ENCODE results near the gene SCD5. TPM values are rescaled to one million over a fixed set of nuclear protein-coding genes. Genes with fewer than 3 reads are reported as not detected.

The SCD5 gene
- polyA plus RNA-seq, 1 donor from 2014 or later, result not detected

DNA sequence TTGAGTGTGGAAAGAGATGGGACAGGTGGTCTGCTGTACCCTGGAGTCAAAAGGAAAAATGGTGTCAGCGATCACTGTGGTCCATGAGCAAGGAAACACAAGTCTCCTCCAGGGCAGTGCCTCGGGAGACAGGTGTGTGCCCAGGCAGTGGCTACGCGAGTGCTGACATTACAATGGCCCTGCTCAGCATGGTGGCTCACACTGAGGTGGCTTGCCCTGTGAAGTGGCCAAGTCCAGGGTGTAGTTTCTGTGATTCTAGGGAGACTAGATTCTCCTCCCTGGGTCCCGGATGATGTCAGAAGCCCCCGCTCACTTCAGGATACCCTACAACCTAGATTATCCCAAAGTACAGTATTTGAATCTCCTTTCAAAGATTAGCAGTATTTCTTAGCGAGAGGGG, 192.0 kb downstream of the SCD5 start:
- H3K27ac Mint-ChIP-seq, result no peak overlapping the region
- H3K9me3 Mint-ChIP-seq, result peaks cover 0 to 3% (median 0%) of the 10 kb centered on the region in 3 donors
- H3K36me3 Mint-ChIP-seq, result no peaks in the 10 kb centered on the region
- H3K27me3 Mint-ChIP-seq, result peaks cover 2% of the 10 kb centered on the region
- no peaks in the 10 kb centered on the region for H3K4me1 Mint-ChIP-seq
- no peak overlapping the region for H3K4me3 Mint-ChIP-seq

DNA sequence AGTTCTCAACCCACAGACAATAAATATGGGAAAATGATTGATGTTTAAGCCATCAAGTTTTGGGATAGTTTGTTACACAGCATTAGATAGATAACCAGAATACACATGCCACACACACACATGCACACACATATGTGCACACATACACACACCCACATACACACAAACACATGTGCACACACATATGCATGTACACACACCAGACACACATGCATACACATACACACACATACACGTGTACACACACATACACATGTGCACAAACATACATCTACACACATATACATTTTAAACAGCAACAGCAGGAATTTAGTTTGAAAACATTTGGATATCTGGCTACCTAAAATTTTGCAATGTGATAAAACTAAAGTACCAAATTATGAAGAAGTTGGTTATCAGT, 194.1 kb downstream of the SCD5 start:
- Mint-ChIP-seq H3K36me3 (no peaks in the 10 kb centered on the region), H3K4me3 (no peak overlapping the region), H3K9me3 (peaks cover 0 to 3% (median 0%) of the 10 kb centered on the region in 3 donors), H3K27ac (no peak overlapping the region), H3K27me3 (peaks cover 3% of the 10 kb centered on the region), H3K4me1 (no peaks in the 10 kb centered on the region)

DNA sequence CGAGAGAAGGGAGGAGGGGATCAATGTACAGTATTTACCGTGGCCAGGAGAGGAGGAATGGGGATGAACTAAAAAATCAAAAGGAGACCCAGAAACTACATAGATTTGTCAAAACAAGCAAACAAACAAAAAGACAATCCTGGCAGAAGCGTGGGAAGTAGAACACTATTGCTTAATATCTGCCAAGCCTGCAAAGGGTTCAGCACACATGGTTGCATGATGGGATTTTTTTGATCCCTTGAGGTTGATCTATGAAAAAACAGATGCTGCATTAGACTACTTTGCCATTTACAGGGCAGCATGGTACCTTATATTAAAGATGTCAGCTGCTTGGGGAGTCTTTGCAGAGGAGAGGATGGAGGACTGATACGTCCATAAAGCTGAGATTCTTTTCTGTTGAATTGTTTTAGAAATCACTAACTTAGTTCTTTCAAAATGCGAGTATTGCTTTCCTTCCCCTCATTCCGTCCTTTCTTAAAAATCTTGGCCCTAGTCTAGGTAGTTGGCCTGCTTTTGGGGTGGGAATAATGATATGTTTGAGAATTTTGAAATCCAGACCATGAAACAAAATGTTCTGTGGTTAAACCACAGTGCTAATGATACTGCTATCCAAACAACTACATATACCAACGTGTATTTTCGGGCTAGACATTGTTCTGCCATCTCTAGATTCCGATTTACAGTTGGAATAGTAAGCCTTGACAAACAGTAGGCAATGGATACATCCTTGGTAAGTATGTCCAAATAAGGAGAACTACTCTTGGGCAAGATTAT, 197.2 kb downstream of the SCD5 start:
- no peak overlapping the region for H3K27ac Mint-ChIP-seq
- H3K9me3 Mint-ChIP-seq, result peaks cover 0 to 3% (median 0%) of the 10 kb centered on the region in 3 donors
- no peak overlapping the region for H3K4me3 Mint-ChIP-seq
- no peaks in the 10 kb centered on the region for H3K36me3 Mint-ChIP-seq
- peaks cover 3% of the 10 kb centered on the region for H3K27me3 Mint-ChIP-seq
- no peaks in the 10 kb centered on the region for H3K4me1 Mint-ChIP-seq

DNA sequence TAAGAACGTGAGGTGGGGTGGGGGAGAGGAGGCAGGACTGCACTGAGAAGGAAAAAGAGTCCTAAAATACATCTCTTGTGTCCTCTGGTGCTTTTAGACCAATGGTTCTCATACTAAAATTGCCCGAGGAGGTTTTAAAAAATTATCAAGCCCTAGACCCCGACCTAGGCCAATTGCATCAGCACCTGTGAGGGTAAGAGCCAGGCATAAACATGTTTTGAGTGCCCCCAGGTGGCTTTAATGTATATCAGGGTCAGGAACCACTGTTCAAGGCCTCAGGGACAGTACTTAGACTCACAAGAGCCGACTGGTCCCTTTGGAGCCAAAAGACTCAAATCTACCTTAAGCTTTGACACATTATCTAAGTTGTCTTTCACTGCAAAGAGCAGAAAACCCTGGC, 199.3 kb downstream of the SCD5 start:
- Mint-ChIP-seq H3K4me1 (no peaks in the 10 kb centered on the region), H3K27me3 (peaks cover 3% of the 10 kb centered on the region), H3K27ac (no peak overlapping the region), H3K9me3 (peaks cover 0 to 3% (median 0%) of the 10 kb centered on the region in 3 donors), H3K36me3 (no peaks in the 10 kb centered on the region), H3K4me3 (no peak overlapping the region)

DNA sequence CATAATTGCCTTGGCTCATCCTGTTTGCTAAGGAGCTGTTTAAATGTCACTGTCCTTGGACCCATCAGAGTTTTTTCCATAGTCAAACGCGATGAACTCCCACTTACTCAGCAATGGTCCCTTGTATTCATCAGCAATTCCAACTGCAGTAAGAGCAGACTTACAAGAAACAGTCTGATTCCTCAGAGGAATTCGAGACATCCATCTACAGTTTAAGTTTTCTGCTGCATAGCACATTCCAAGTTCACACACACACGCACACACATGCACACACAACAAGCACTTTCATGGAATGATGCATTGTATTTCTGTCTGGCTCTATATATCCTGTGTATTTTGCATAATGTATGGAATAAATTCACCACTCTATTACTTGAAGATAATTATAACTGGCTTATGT, 204.1 kb downstream of the SCD5 start:
- Mint-ChIP-seq H3K9me3 (no peaks in the 10 kb centered on the region), H3K36me3 (no peaks in the 10 kb centered on the region), H3K27me3 (peaks cover 4% of the 10 kb centered on the region), H3K4me3 (no peak overlapping the region), H3K4me1 (no peaks in the 10 kb centered on the region), H3K27ac (no peak overlapping the region)

DNA sequence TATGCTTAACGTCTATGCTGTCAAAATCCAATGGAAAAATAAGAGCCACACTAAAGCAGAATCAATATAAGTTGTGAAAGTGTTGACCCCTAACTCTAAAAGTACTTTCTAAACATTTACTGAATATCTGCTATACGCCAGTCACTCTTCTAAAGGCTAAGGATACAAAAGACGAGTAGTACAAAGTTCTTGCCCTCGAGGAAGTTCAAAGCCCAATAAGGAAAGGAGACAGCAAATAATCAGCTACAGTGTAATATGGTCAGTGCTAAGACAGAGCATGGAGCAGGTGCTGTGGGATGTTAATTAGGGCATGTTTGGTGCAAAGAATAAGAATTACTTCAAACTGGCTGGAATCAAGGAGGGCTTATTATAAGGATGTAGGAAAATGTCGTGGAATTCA, 205.2 kb downstream of the SCD5 start:
- H3K36me3 Mint-ChIP-seq, result no peaks in the 10 kb centered on the region
- no peak overlapping the region for H3K27ac Mint-ChIP-seq
- peaks cover 4% of the 10 kb centered on the region for H3K27me3 Mint-ChIP-seq
- H3K9me3 Mint-ChIP-seq, result peaks cover 0 to 2% (median 0%) of the 10 kb centered on the region in 3 donors
- H3K4me1 Mint-ChIP-seq, result no peaks in the 10 kb centered on the region
- no peak overlapping the region for H3K4me3 Mint-ChIP-seq

DNA sequence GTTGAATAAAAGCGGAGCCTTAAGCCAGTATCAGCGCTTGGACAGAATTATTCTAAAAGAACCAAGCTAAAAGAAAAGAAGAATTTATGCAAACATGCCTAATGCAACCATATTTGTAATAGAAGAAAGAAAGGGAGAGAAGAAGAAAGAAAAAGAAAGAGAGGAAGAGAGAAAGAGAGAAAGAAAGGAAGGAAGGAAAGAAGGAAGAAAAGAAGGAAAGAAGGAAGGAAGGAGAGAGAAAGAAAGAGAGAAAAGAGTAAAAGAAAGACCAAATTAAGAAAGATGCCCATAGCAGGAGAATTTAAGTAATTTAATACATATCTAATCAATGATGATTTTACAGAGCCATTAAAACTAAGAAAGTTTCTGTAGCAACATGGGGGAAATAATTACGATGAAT, 206.0 kb downstream of the SCD5 start:
- H3K4me3 Mint-ChIP-seq, result no peak overlapping the region
- peaks cover 4% of the 10 kb centered on the region for H3K27me3 Mint-ChIP-seq
- H3K27ac Mint-ChIP-seq, result no peak overlapping the region
- H3K4me1 Mint-ChIP-seq, result no peaks in the 10 kb centered on the region
- H3K9me3 Mint-ChIP-seq, result peaks cover 0 to 2% (median 0%) of the 10 kb centered on the region in 3 donors
- no peaks in the 10 kb centered on the region for H3K36me3 Mint-ChIP-seq

DNA sequence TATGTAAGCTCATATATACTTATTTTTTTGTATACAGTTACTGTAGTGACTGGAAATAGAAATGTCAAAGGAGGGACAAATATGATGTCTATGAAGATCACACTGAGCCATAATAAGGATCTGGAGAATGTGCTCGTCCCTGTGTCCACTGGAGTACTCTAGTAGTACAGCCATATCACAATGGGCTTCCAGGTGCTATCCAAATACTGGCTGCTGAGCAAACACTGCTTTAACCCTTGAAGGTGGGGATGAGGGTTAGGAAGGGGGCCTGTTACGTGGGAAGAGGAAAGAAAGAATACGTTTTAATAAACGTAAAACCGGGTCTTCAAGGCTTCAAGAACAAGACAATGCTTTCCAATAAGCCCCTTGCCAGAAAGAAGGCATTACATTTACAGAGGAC, 207.0 kb downstream of the SCD5 start:
- no peak overlapping the region for H3K4me3 Mint-ChIP-seq
- H3K36me3 Mint-ChIP-seq, result no peaks in the 10 kb centered on the region
- no peak overlapping the region for H3K27ac Mint-ChIP-seq
- peaks cover 4% of the 10 kb centered on the region for H3K27me3 Mint-ChIP-seq
- H3K4me1 Mint-ChIP-seq, result no peaks in the 10 kb centered on the region
- peaks cover 0 to 2% (median 0%) of the 10 kb centered on the region in 3 donors for H3K9me3 Mint-ChIP-seq

DNA sequence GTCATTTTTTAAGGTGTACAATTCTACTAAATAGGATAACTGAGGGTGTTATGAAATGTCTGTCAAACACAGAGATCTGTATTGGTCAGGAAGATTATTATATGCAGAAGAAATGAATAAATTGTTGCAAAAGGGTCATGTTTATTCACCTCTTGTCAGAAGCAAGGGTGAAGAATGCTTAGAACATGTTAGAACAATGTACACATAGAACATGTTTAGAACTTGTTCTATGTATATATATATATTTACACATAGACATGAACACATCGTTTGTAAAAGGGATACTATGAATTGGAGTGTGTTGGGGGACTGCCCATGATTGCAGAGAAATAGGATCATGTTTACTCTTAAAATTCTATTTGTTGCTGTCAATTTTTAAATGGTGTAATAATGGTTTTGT, 208.8 kb downstream of the SCD5 start:
- H3K4me3 Mint-ChIP-seq, result no peak overlapping the region
- H3K36me3 Mint-ChIP-seq, result no peaks in the 10 kb centered on the region
- H3K9me3 Mint-ChIP-seq, result peaks cover 0 to 2% (median 0%) of the 10 kb centered on the region in 3 donors
- no peak overlapping the region for H3K27ac Mint-ChIP-seq
- H3K27me3 Mint-ChIP-seq, result peaks cover 4% of the 10 kb centered on the region
- no peaks in the 10 kb centered on the region for H3K4me1 Mint-ChIP-seq

DNA sequence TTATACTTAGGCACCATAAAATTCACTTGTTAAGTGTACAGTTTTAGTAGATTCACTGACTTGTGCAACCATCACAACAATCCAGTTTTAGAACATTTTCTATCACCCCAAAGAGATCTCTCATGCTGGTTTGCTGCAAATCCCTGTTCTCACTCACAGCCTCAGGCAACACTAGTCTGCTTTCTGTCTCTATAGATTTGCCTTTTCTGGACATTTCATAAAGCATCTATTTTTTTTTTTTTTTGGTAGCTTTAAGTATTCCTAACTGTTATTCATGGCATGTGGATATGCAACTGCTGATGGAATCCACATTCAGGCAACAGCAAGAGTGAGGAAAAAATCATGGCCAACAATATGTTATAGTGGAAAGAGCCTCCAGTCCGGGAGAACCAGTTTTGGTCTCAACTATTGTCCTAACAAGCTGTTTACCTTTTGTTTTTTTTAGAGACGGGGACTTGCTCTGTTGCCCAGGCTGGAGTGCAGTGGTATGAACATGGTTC, 209.8 kb downstream of the SCD5 start:
- Mint-ChIP-seq H3K36me3 (no peaks in the 10 kb centered on the region), H3K4me3 (no peak overlapping the region), H3K27ac (no peak overlapping the region), H3K27me3 (peaks cover 4% of the 10 kb centered on the region), H3K9me3 (peaks cover 0 to 2% (median 0%) of the 10 kb centered on the region in 3 donors), H3K4me1 (no peaks in the 10 kb centered on the region)

DNA sequence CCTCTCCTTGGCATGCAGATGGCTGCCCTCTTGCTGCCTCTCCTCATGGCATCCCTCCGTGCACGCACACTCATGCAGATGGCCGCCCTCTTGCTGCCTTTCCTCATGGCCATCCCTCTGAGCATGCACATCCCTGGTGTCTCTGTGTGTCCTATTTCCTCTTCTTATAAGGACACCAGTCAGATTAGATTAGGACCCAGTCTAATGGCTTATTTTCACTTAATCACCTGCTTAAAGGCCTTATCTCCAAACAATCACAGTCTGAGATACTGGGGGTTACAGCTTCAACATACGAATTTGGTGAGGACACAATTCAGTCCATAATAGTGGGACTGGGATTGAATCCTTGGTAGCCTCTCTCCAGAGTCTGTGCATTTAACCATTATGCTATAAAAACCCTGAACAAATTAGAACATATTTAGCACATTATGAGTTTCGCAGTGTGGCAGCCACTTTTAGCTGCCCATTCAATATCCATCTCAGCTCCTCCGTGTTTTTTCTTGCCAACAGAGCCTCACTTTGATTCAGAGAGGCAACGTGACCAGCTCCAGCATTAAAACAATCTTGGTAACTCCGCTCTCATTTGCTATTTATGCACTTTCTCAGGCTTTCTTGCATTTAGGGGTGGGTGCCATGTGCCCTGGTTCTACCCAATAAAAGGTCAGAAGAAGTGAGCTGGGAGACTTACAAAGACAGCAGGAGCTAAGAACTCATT, 210.6 kb downstream of the SCD5 start:
- Mint-ChIP-seq H3K27ac (no peak overlapping the region), H3K9me3 (peaks cover 0 to 2% (median 0%) of the 10 kb centered on the region in 3 donors), H3K27me3 (peaks cover 6% of the 10 kb centered on the region), H3K4me3 (no peak overlapping the region), H3K4me1 (no peaks in the 10 kb centered on the region), H3K36me3 (no peaks in the 10 kb centered on the region)

DNA sequence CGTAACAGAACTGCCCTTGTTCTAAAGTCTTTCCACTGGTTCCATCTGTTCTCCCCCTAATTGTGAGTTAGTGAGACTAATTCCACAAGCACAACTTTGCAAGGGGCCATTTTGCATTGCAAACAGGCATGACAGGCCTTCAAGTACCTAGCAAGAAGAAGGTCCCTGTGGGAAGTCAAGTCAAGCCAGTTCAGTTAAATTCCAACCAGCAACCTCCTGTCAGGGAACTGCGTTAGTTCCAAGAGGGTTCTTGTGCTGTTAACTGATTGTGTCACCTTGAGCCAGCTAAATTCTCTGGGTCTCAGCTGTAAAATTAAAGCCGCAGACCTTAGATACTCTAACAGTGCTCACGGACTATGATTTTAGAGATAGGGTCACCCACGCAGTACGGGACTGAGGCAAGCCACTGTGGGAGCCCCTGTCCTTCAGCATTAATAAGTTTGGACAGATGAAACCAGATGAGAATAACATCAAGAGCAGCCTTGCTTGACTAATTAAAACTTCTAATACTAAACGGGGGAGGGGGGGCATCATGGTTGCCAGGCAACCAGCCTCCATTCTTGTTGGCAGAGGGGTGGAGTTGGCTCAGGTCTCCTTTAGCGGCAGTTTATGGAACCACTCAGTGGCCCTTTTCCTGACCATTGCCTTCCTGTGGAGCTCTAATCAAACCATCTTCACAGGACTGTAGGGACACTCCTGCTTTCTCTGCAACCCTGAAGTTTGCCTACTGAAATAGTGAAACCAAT, 212.7 kb downstream of the SCD5 start:
- H3K4me1 Mint-ChIP-seq, result no peaks in the 10 kb centered on the region

DNA sequence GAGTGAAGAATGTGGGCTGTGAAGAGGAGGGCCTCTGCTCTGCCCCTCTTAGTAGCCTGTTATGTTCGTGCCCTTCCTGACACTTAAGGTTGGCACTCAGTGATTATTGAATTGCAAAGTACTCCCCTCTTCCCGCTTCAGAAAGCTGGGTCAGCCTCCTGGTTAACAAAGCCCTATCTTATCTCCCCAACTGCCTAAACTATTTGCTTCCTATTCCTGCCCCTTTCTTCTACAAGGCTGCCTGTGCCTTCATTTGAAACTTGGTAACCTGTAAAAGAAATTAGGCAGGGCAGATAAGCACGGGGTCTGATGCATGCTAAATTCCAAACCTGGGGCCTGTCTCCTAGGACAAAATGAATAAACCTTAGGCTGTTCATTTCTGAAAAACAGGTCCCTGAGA, 213.7 kb downstream of the SCD5 start:
- Mint-ChIP-seq H3K27ac (no peak overlapping the region), H3K27me3 (peaks cover 7% of the 10 kb centered on the region)

More for the DNA sequence above, 212.7 kb downstream of the SCD5 start:
- Mint-ChIP-seq H3K27ac (peak overlapping the region in 1 of 3 donors; percentile 9), H3K27me3 (peaks cover 2% of the 10 kb centered on the region), H3K36me3 (no peaks in the 10 kb centered on the region), H3K9me3 (peaks cover 0 to 2% (median 0%) of the 10 kb centered on the region in 3 donors), H3K4me3 (no peak overlapping the region)

DNA sequence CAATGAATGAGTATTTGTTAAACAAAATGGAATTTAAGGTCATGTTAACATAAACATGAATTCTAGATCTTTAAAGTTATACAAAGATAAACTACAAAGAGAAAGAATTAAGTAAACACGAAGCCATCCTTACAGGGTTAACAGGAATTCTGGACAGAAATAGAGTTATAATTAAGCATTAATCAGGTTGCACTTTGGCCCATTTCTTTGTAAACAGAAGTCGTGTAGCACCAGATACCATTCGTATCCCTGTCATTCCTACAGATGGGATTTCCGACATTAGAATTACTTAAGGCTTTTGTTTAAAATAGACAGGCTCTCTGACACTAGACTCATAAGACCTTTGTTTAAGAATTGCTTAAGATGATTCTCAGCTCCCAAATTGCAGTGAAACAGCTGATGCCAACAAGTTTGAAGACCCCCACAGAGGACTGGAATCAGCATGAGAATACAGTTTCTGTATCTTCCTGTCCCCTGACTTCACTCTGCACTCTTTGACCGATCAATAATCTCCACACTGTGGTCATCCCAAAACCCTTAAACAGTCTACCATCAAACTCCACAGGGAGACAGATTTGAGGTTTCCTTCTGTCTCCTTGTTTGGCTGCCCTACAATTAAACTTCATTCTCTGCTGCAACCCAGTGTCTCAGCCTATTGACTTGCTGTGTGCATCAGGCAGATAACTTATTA, 214.6 kb downstream of the SCD5 start:
- Mint-ChIP-seq H3K36me3 (no peaks in the 10 kb centered on the region), H3K9me3 (peaks cover 0 to 2% (median 0%) of the 10 kb centered on the region in 3 donors), H3K4me3 (no peak overlapping the region), H3K27ac (no peak overlapping the region), H3K4me1 (no peaks in the 10 kb centered on the region), H3K27me3 (peaks cover 8% of the 10 kb centered on the region)

More for the DNA sequence above, 213.7 kb downstream of the SCD5 start:
- Mint-ChIP-seq H3K4me1 (no peaks in the 10 kb centered on the region), H3K4me3 (no peak overlapping the region), H3K9me3 (peaks cover 0 to 2% (median 0%) of the 10 kb centered on the region in 3 donors), H3K36me3 (no peaks in the 10 kb centered on the region)

All from IgD-negative memory B cell (primary cell).